GM12865 (cell line): ENCODE measurements around the gene MYRFL.
"Not testable (repeated sequence)": the region's sequence is repeated elsewhere in the genome, so short reads cannot be mapped to it uniquely, and the experiment has no call there.

ENCODE experiments used
- DNase-seq: peaks from one replicate; pipeline ENCODE4 v3.0.0; 2010; ENCODE audit warnings: low read depth
- H3K4me3 ChIP-seq: 2 replicates; pipeline ENCODE4 v1.5.1; 2011; ENCODE audit warnings: mild to moderate bottlenecking, low read depth, low read length, control low read depth
- CTCF ChIP-seq: IDR thresholded peaks from 2 replicates; pipeline ENCODE4 v1.5.1; 2011; ENCODE audit warnings: low read length, control low read depth, low read depth, inconsistent platforms; ENCODE audit not compliant: insufficient read depth; ENCODE audit errors: missing control alignments

Gene MYRFL

GRCh38 chr12:69824966-69825560 lies at the start of gene MYRFL:
MYRFL (plus strand) TSS chr12:69825227; CDS start chr12:69825518, 291 bp downstream.
- DNase-seq: no peak
- TF ChIP-seq CTCF: no peak
- H3K4me3 ChIP-seq: no peak within 1 kb of the TSS

DNA sequence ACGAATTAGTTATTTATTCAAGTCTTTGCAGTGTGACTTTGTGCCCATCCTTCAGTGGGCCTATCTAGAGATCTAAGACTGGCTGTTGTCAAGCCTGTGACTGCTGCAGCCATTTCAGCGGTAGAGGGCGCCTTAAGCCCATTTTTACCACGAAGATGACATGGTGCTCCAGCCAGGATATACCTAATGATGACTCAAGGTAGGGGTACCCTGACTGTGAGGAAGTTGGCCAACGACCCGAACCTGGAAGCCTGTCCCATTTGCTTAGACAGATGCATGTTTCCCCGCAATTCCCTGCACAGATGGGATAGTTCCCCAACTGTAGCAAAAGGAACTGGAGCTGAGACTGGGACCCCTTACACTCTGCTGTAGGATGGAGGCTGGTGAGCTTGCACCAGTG lies 45.1 kb upstream of the MYRFL start:
- no peak for TF ChIP-seq CTCF
- H3K4me3 ChIP-seq: no peak overlapping the region
- DNase-seq: no peak

DNA sequence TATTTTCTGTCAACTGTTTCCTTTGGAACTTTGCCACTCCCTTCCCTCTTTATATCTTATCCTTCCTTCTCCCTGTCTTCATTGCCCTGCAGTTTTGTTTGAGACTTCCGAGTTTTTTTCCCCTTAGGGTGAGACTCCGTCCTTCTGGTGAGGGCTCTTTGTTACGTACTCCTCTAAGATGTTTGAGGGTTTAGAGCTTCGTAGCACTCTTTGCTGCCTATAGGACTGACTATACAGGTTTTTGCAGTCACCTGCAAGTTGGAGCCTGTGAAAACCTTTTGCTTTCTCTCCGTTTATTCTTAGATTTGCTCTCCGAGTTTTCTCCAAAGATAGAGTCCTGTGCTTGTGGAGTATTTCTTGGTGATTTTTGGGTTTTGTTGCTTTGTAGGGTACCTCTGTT lies 41.7 kb upstream of the MYRFL start:
- no peak for DNase-seq
- no peak overlapping the region for H3K4me3 ChIP-seq
- no peak for TF ChIP-seq CTCF

DNA sequence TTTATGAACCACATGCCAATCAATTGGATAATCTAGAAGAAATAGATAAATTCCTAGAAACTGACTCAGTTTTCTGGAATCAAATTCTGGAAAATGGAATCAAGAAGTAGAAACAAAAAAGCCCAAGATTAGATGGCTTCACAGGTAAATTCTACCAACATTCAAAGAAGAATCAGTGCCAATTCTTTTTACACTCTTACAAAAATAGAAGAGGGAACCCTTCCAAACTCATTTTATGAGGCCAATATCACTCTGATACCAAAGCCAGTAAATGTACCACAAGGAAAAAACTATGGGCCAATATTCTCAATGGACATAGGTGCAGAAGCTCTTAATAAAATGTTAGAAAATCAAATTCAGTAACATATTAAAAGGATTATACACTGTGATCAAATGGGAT lies 35.7 kb upstream of the MYRFL start:
- DNase-seq: no peak
- no peak overlapping the region for H3K4me3 ChIP-seq
- TF ChIP-seq CTCF: no peak

- no peak for TF ChIP-seq CTCF
- no peak for DNase-seq
- no peak overlapping the region for H3K4me3 ChIP-seq
Measured at GRCh38 chr12:69792533-69792932, 32.5 kb upstream of the MYRFL start.

- not testable (repeated sequence) for H3K4me3 ChIP-seq
Measured at GRCh38 chr12:69807101-69807897, 17.7 kb upstream of the MYRFL start.

DNA sequence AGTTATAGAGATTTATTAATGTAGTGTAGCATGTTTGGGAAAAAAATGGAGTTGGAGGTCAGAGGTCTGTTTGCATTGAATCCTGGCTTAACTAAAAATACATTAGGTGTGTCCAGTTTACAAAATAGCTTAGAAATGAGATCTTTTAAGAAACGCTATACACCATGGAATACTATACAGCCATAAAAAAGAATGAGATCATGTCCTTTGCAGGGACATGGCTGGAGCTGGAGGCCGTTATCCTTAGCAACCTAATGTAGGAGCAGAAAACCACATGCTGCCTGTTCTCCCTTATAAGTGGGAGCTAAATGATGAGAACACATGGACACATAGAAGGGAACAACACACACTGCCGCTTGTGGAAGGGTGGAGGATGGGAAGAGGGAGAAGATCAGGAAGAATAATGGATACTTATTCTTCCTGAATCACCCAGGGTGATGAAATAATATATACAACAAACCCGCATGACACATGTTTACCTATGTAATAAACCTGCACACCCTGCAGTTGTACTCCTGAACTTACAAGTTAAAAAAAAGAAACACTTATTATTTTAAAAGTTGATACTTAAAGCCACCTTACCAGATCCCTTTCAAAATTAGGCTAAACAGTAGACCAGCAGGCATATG lies 14.0 kb upstream of the MYRFL start:
- no peak overlapping the region for H3K4me3 ChIP-seq
- no peak for DNase-seq
- TF ChIP-seq CTCF: no peak

More at GRCh38 chr12:69807101-69807897, 17.7 kb upstream of the MYRFL start:
- not testable (repeated sequence) for DNase-seq
